DOHH2 (cell line): Measurements from ENCODE around the gene RSRP1.

Experiments
- CTCF ChIP-seq: fragments of 200-600 bp; sonication (generic); IDR thresholded peaks from one replicate; pipeline ENCODE4 v1.5.1; 2014; ENCODE audit warnings: antibody characterized with exemption, mild to moderate bottlenecking, low read depth, low read length; ENCODE audit not compliant: poor library complexity, severe bottlenecking
- EZH2phosphoT487 ChIP-seq: fragments of 200-600 bp; sonication (generic); IDR thresholded peaks from 2 replicates; pipeline ENCODE4 v1.6.1; 2017; ENCODE audit warnings: borderline replicate concordance, mild to moderate bottlenecking, antibody characterized with exemption, low read length, moderate library complexity, mixed read lengths

GRCh38 chr1:25209516-25209915 is 37.7 kb downstream of the RSRP1 start:
- TF ChIP-seq CTCF (no peak), EZH2phosphoT487 (no peak)
